Activated naive CD4-positive, alpha-beta T cell (primary cell): ENCODE measurements around the gene TMPRSS3.
"Not testable (repeated sequence)": the region's sequence is repeated elsewhere in the genome, so short reads cannot be mapped to it uniquely, and the experiment has no call there.

Experiments used
- DNase-seq, 4 experiments: peaks; one replicate each; lab custom pipeline; 2025; lab: John Stamatoyannopoulos, UW

The TMPRSS3 gene

GRCh38 chr21:42427809-42428419 is 32.1 kb upstream of the TMPRSS3 start:
- no peak for DNase-seq

GRCh38 chr21:42426876-42427480 is 31.1 kb upstream of the TMPRSS3 start:
- DNase-seq: no peak

- DNase-seq: no peak
These were observed 30.6 kb upstream of the TMPRSS3 start for GRCh38 chr21:42426424-42426823.

GRCh38 chr21:42425591-42425990 is 29.7 kb upstream of the TMPRSS3 start:
- DNase-seq: no peak

- peak in 2 of 4 experiments; percentile 43 to 56 for DNase-seq
These were observed 29.2 kb upstream of the TMPRSS3 start for GRCh38 chr21:42424914-42425541.

GRCh38 chr21:42423685-42424084 is 27.8 kb upstream of the TMPRSS3 start:
- DNase-seq: no peak

- DNase-seq: peak in 1 of 4 experiments; percentile 24
These were observed 27.4 kb upstream of the TMPRSS3 start for GRCh38 chr21:42423197-42423675.

GRCh38 chr21:42421018-42421793 is 25.4 kb upstream of the TMPRSS3 start:
- no peak for DNase-seq

- DNase-seq: no peak
These were observed 24.0 kb upstream of the TMPRSS3 start for GRCh38 chr21:42419845-42420244.

GRCh38 chr21:42418886-42419285 is 23.0 kb upstream of the TMPRSS3 start:
- DNase-seq: no peak

- no peak for DNase-seq
These were observed 21.7 kb upstream of the TMPRSS3 start for GRCh38 chr21:42417533-42417932.

GRCh38 chr21:42414928-42415769 is 19.3 kb upstream of the TMPRSS3 start:
- DNase-seq: peak; percentile 51 to 73 (median 62)

GRCh38 chr21:42414553-42414927 is 18.7 kb upstream of the TMPRSS3 start:
- no peak for DNase-seq

- DNase-seq: no peak
These were observed 18.2 kb upstream of the TMPRSS3 start for GRCh38 chr21:42414066-42414465.

GRCh38 chr21:42413500-42413899 is 17.6 kb upstream of the TMPRSS3 start:
- no peak for DNase-seq

- DNase-seq: no peak
These were observed 17.2 kb upstream of the TMPRSS3 start for GRCh38 chr21:42413093-42413492.

- no peak for DNase-seq
These were observed 16.7 kb upstream of the TMPRSS3 start for GRCh38 chr21:42412636-42412933.

GRCh38 chr21:42411891-42412635 is 16.2 kb upstream of the TMPRSS3 start:
- no peak for DNase-seq

- no peak for DNase-seq
These were observed 15.5 kb upstream of the TMPRSS3 start for GRCh38 chr21:42411197-42411869.

- DNase-seq: no peak
These were observed 13.5 kb upstream of the TMPRSS3 start for GRCh38 chr21:42409366-42409765.

- not testable (repeated sequence) for DNase-seq
These were observed 12.9 kb upstream of the TMPRSS3 start for GRCh38 chr21:42408718-42409117.
